H1 (cell line): ENCODE measurements around the gene SLC27A5. TPM values are rescaled to one million over a fixed set of nuclear protein-coding genes. Genes with fewer than 3 reads are reported as not detected.
"Not testable (repeated sequence)": the region's sequence is repeated elsewhere in the genome, so short reads cannot be mapped to it uniquely, and the experiment has no call there.

Experiments used
- CTCF ChIA-PET: fragments of 300-600 bp; sonication (Branson Sonifier 250); formaldehyde crosslinking; loops from one replicate; lab custom pipeline; 2021; ENCODE audit not compliant: partially characterized antibody; lab: Charles Lee
- POLR2A ChIA-PET: fragments of 300-600 bp; sonication (Branson Sonifier 250); formaldehyde crosslinking; loops from one replicate; lab custom pipeline; 2021; ENCODE audit warnings: inconsistent platforms; ENCODE audit not compliant: partially characterized antibody; lab: Charles Lee
- DNase-seq, 2 experiments: peaks; one replicate each; pipeline versions ENCODE4 v3.0.0 to v3.0.0-alpha.2; 2010 to 2022; ENCODE audit warnings: low spot score in 2 of 2, low read depth in 1 of 2, mixed read lengths in 1 of 2
- FAIRE-seq: peaks from 2 replicates; lab custom pipeline; 2011; peaks lifted over from hg19 to GRCh38; lab: Jason Lieb, UNC
- H2AFZ ChIP-seq: 2 replicates; pipeline ENCODE4 v1.8.1; 2012; ENCODE audit warnings: low read length, inconsistent platforms
- H2AK5ac ChIP-seq: 2 replicates; pipeline ENCODE4 v1.6.1; 2013; ENCODE audit warnings: low read depth, low read length
- H2BK120ac ChIP-seq: replicated peaks from 2 replicates; pipeline ENCODE3; 2013; ENCODE audit warnings: low read depth, low read length, inconsistent platforms
- H2BK12ac ChIP-seq: 2 replicates; pipeline ENCODE4 v1.6.1; 2013; ENCODE audit warnings: low read depth, low read length
- H2BK15ac ChIP-seq: 2 replicates; pipeline ENCODE4 v1.6.1; 2013; ENCODE audit warnings: low read length
- H2BK20ac ChIP-seq: 2 replicates; pipeline ENCODE4 v1.6.1; 2013; ENCODE audit warnings: low read length
- H2BK5ac ChIP-seq: 2 replicates; pipeline ENCODE4 v1.6.1; 2013; ENCODE audit warnings: low read depth, low read length
- H3K14ac ChIP-seq: 2 replicates; pipeline ENCODE4 v1.6.1; 2013; ENCODE audit warnings: inconsistent platforms; ENCODE audit not compliant: insufficient read length
- H3K18ac ChIP-seq: 2 replicates; pipeline ENCODE4 v1.6.1; 2013; ENCODE audit warnings: low read length; ENCODE audit errors: extremely low read depth
- H3K23ac ChIP-seq: 2 replicates; pipeline ENCODE4 v1.6.1; 2013; ENCODE audit warnings: inconsistent platforms; ENCODE audit not compliant: insufficient read length
- H3K23me2 ChIP-seq: 2 replicates; pipeline ENCODE4 v1.6.1; 2013; ENCODE audit warnings: low read depth, low read length
- H3K27ac ChIP-seq: 2 replicates; pipeline ENCODE4 v1.6.1; 2011; ENCODE audit warnings: low read depth, low read length, inconsistent platforms
- H3K27me3 ChIP-seq, 4 experiments: replicated peaks in 1 of 4; 1 replicate in 1 of 4; 2 replicates in 3 of 4; pipeline versions ENCODE4 v1.6.1 to v1.8.1; 2011 to 2013; ENCODE audit warnings: low read length in 3 of 4, mild to moderate bottlenecking in 3 of 4, inconsistent platforms in 2 of 4, mixed read lengths in 2 of 4, moderate library complexity in 1 of 4; ENCODE audit not compliant: control insufficient read depth in 3 of 4, insufficient read depth in 3 of 4; ENCODE audit errors: extremely low read depth in 1 of 4
- H3K36me3 ChIP-seq, 4 experiments: 2 replicates each; pipeline versions ENCODE4 v1.6.1 to v1.8.1; 2011 to 2013; ENCODE audit warnings: mild to moderate bottlenecking in 4 of 4, low read length in 3 of 4, moderate library complexity in 2 of 4, control low read depth in 1 of 4, inconsistent platforms in 1 of 4; ENCODE audit not compliant: insufficient read depth in 4 of 4, control insufficient read depth in 2 of 4
- H3K4ac ChIP-seq: replicated peaks from 2 replicates; pipeline ENCODE3; 2013; ENCODE audit warnings: low read length, low read depth, mixed read lengths, inconsistent platforms; ENCODE audit not compliant: insufficient read length
- H3K4me1 ChIP-seq, 4 experiments: replicated peaks in 1 of 4; 1 replicate in 1 of 4; 2 replicates in 3 of 4; pipeline versions ENCODE4 v1.6.1 to v1.8.1; 2011 to 2013; ENCODE audit warnings: low read length in 3 of 4, inconsistent platforms in 2 of 4, mixed read lengths in 1 of 4; ENCODE audit not compliant: insufficient read depth in 4 of 4, control insufficient read depth in 3 of 4
- H3K4me2 ChIP-seq, 2 experiments: 2 replicates each; pipeline versions ENCODE4 v1.6.1 to v1.8.1; 2011 to 2013; ENCODE audit warnings: low read depth in 2 of 2, low read length in 2 of 2, control low read depth in 1 of 2, inconsistent platforms in 1 of 2, mild to moderate bottlenecking in 1 of 2; ENCODE audit not compliant: insufficient read depth in 1 of 2
- H3K4me3 ChIP-seq, 4 experiments: fragments of 200-600, 300-600 bp in 1 of 4; sonication (generic), shearing (Covaris generic), sonication (Bioruptor Twin) in 1 of 4; 2 replicates each; pipeline versions ENCODE4 v1.5.1 to v1.8.1; 2011 to 2016; ENCODE audit warnings: low read length in 4 of 4, low read depth in 3 of 4, control low read depth in 2 of 4, inconsistent platforms in 2 of 4, mild to moderate bottlenecking in 2 of 4, mixed read lengths in 1 of 4, moderate library complexity in 1 of 4; ENCODE audit not compliant: insufficient read depth in 2 of 4; ENCODE audit errors: extremely low read depth in 1 of 4
- H3K56ac ChIP-seq: replicated peaks from 2 replicates; pipeline ENCODE3; 2013; ENCODE audit warnings: low read depth, mild to moderate bottlenecking, mixed read lengths, low read length, inconsistent platforms; ENCODE audit not compliant: insufficient read length
- H3K79me1 ChIP-seq: 2 replicates; pipeline ENCODE4 v1.6.1; 2013; ENCODE audit warnings: low read depth, low read length, control low read depth
- H3K79me2 ChIP-seq, 2 experiments: 2 replicates each; pipeline versions ENCODE4 v1.6.1 to v1.8.1; 2012 to 2013; ENCODE audit warnings: low read length in 2 of 2, mild to moderate bottlenecking in 2 of 2, inconsistent platforms in 1 of 2; ENCODE audit not compliant: insufficient read depth in 2 of 2, control insufficient read depth in 1 of 2
- H3K9ac ChIP-seq, 4 experiments: replicated peaks in 1 of 4; 1 replicate in 1 of 4; 2 replicates in 3 of 4; pipeline versions ENCODE4 v1.6.1 to v1.8.1; 2011 to 2013; ENCODE audit warnings: low read depth in 3 of 4, low read length in 3 of 4, control low read depth in 2 of 4, mild to moderate bottlenecking in 2 of 4, moderate library complexity in 2 of 4, inconsistent platforms in 1 of 4; ENCODE audit errors: extremely low read depth in 1 of 4
- H3K9me3 ChIP-seq, 2 experiments: 2 replicates each; pipeline versions ENCODE4 v1.6.1 to v1.8.1; 2012 to 2013; ENCODE audit warnings: mild to moderate bottlenecking in 2 of 2, moderate library complexity in 2 of 2, control low read depth in 1 of 2, inconsistent platforms in 1 of 2, low read depth in 1 of 2, low read length in 1 of 2, mixed read lengths in 1 of 2; ENCODE audit not compliant: insufficient read depth in 2 of 2
- H4K20me1 ChIP-seq, 2 experiments: replicated peaks in 1 of 2; 2 replicates each; pipeline versions ENCODE3 to v1.8.1; 2011 to 2013; ENCODE audit warnings: inconsistent platforms in 2 of 2, low read length in 2 of 2, mild to moderate bottlenecking in 1 of 2; ENCODE audit not compliant: insufficient read depth in 2 of 2, control insufficient read depth in 1 of 2
- H4K5ac ChIP-seq: 2 replicates; pipeline ENCODE4 v1.6.1; 2013; ENCODE audit warnings: low read length, low read depth, mixed read lengths, inconsistent platforms; ENCODE audit not compliant: insufficient read length
- H4K8ac ChIP-seq: 2 replicates; pipeline ENCODE4 v1.8.0; 2013; ENCODE audit warnings: mild to moderate bottlenecking, moderate library complexity, low read length, inconsistent platforms; ENCODE audit not compliant: insufficient read depth; ENCODE audit errors: extremely low read depth
- H4K91ac ChIP-seq: replicated peaks from 2 replicates; pipeline ENCODE3; 2013; ENCODE audit warnings: low read length, mixed read lengths, inconsistent platforms; ENCODE audit not compliant: insufficient read length
- EP300 ChIP-seq, 2 experiments: IDR thresholded peaks; 1 replicate in 1 of 2; 2 replicates in 1 of 2; pipeline ENCODE4 v1.6.1; 2011 to 2012; ENCODE audit warnings: low read depth in 2 of 2, low read length in 2 of 2, mild to moderate bottlenecking in 2 of 2, borderline replicate concordance in 1 of 2, inconsistent platforms in 1 of 2, moderate library complexity in 1 of 2
- WGBS, 2 experiments: shearing (Covaris generic) in 1 of 2; methylation state at CpG; one replicate each; pipeline versions ENCODE4 v1.1.6 to v1.1.7; 2013 to 2015; ENCODE audit warnings: low lambda C conversion rate in 2 of 2, mixed read lengths in 2 of 2, inconsistent platforms in 1 of 2, low coverage in 1 of 2, missing lambda C conversion rate in 1 of 2; ENCODE audit not compliant: insufficient replicate concordance in 2 of 2, insufficient coverage in 1 of 2, insufficient read length in 1 of 2; ENCODE audit errors: extremely low coverage in 1 of 2, missing lambda C conversion rate in 1 of 2; 5-methylcytosine and 5-hydroxymethylcytosine counted together
- polyA plus RNA-seq, 7 experiments: library from polyadenylated mRNA; depleted of rRNA in 3 of 7; stranded (reverse) in 5 of 7; unstranded in 2 of 7; fragments of >200 nt in 5 of 7; fragments of 200-250 nt in 2 of 7; gene quantifications; 1 replicate in 5 of 7; 2 replicates in 1 of 7; 4 replicates in 1 of 7; pipeline versions ENCODE4 v1.2.1 to v1.2.3, GENCODE V29; 2011 to 2013; ENCODE audit warnings: missing spikeins in 2 of 7, mixed read lengths in 2 of 7
- total RNA-seq: library from RNA; stranded (reverse); fragmentation: NEBNext Ultra II Directional; extraction: Animal tissue kit (Norgen Biotek cat#: 25700); gene quantifications from 2 replicates; pipeline ENCODE4 v1.2.1, GENCODE V29; 2021

The SLC27A5 gene
- total and polyA plus RNA-seq, 2 of the 8 experiments (the other 6 are each of a cell fraction or from before 2014, with no cell fraction given), result 25.1 to 80.5 TPM

DNA sequence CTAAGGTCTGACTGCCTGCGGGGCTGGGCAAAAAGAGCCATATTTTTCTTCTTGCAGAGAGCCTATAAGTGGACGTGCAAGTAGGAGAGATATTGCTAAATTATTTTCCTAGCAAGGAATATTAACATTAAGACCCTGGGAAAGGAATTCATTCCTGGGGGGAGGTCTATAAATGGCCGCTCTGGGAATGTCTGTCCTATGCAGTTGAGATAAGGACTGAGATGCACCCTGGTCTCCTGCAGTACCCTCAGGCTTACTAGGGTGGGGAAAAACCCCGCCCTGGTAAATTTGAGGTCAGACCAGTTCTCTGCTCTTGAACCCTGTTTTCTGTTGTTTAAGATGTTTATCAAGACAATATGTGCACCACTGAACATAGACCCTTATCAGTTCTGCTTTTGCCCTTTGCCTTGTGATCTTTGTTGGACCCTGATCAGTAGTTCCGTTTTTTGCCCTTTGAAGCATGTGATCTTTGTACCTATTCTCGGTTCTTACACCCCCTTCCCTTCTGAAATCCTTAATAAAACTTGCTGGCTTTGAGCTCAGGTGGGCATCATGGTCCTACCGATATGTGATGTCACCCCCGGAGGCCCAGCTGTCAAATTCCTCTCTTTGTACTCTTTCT is 4.1 kb downstream of the SLC27A5 start:
- DNase-seq, H3K79me2 ChIP-seq, H2BK15ac ChIP-seq, H4K91ac ChIP-seq, H3K27ac ChIP-seq, H2AFZ ChIP-seq, H2BK5ac ChIP-seq, H4K8ac ChIP-seq, H3K4me2 ChIP-seq, H3K4ac ChIP-seq, H3K56ac ChIP-seq, H4K20me1 ChIP-seq, H3K9ac ChIP-seq, H3K14ac ChIP-seq, H3K18ac ChIP-seq, H3K79me1 ChIP-seq, H3K36me3 ChIP-seq, H2BK12ac ChIP-seq, H2BK120ac ChIP-seq, H3K27me3 ChIP-seq, H2AK5ac ChIP-seq, FAIRE-seq, H3K9me3 ChIP-seq, H4K5ac ChIP-seq, H3K23ac ChIP-seq, H3K4me3 ChIP-seq, H3K23me2 ChIP-seq, H2BK20ac ChIP-seq, H3K4me1 ChIP-seq: not testable (repeated sequence)
- POLR2A ChIA-PET, result interaction anchor here (0.6 to 1.8 kb wide), 4 partner anchors 10 to 310 kb away, joined by 3 to 6 read pairs (median 4); partner anchors contain the start of gene ZBTB45
- TF ChIP-seq EP300 (IDR thresholded peaks at IDR 0.05; ENCODE audit: borderline replicate concordance in 1 of 2, low read depth in 2 of 2, low read length in 2 of 2), result peak in 1 of 2 experiments; percentile 13; a peak in 1 of 3 replicates
- CTCF ChIA-PET, result interaction anchor here (2.2 kb wide), 1 partner anchor 12 kb away, joined by 6 read pairs; the partner anchor contains the start of gene ZBTB45
- WGBS, 2 experiments, result 66% methylated on average over 8 of the region's 8 CpGs; no CpG with 5 or more reads in 1 of the 2 experiments
